NCI-H510A treated with DMSO at 0.1 percent for 48 hours (cell line): ENCODE data around the gene ZNF318.
"Not testable (repeated sequence)": the region's sequence is repeated elsewhere in the genome, so short reads cannot be mapped to it uniquely, and the experiment has no call there.

Source experiments
- DNase-seq: peaks from one replicate; lab custom pipeline; 2025; lab: John Stamatoyannopoulos, UW

ZNF318 gene

DNA sequence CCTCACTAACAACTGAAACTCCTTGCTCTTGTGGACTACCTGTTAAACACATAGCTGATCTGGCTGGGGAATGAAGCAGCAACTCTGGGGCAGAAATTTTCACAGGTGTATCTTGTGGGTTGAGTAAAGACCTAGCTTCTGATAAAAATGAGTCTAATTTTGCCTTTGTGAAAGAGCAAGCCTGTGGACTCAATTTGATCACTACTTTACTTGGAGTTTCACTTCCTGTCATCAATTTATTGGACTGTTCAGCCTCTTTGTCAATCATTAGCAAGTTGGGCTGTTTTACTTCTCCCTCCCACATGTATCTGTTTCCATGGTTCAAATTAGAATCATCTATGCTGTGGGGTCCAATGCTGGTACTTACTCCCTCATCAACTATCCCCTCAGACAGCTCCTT is 31.2 kb downstream of the ZNF318 start:
- DNase-seq, result no peak

DNA sequence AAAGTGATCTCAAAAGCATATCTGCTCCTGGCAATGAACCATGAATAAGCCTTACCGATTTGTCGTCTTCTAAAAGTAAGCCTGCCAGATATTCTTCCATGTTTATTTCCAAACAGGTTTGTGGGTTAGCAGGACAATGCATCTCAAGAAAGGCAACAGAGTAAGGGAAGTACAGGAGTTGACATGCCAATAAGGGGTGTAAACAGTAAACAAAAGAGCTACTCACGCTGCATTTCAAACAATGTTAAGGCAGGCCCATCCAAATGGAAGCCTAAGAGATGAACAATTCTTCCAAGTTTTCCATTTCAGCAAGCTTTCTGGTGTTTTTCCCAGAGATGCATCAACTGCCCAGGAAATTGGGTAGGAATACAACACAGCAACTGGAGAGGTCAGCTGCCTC is 33.1 kb downstream of the ZNF318 start:
- no peak for DNase-seq

DNA sequence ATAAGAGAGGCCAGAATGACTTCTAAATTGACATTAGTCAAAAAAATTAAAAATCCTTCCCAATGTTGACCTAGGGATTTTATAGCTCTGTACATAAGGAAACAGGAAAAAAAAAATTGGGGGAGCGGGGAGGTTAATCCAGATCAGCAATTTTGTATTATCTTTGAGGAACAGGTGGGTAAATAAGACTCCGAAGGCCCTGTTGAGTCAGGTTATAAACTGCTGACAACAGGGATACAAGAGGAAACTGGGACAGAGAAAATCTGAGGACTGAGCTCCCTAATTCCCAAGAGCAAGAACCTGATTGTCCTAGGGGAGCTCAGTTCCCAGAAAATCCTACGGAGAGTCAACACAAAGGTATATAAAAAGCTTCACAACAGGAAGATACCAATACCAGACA is 34.0 kb downstream of the ZNF318 start:
- DNase-seq, result no peak

DNA sequence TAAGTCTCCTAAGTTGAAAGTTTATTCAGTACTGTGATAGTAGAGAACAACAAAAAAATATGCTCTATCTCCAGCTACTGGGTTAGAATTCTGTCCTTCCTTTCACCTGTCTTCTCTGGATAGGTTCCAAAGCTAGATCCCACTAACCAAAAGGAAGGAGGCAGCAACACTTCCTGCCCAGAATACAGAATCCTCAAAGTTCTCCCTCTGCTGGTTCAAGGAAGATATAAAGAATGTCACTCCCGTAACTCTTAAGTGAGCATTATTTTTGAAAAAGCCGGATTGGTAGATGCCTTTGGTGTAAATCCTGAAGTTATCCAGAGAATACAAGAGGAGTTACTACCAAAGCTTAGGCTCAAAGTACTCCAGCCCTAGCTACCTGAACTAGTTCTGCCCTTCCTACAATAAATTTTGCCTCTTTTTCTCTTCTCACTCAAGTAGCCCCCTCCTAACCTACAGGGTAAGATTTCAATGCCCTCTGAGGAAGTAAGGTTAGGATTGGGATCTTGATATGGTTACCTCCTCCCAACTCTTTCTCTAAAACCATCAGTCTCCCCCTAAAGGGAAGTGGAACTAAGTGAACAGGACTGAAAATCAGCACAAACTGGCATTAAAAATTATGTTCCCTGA is 34.9 kb downstream of the ZNF318 start:
- peak; percentile 35 for DNase-seq

DNA sequence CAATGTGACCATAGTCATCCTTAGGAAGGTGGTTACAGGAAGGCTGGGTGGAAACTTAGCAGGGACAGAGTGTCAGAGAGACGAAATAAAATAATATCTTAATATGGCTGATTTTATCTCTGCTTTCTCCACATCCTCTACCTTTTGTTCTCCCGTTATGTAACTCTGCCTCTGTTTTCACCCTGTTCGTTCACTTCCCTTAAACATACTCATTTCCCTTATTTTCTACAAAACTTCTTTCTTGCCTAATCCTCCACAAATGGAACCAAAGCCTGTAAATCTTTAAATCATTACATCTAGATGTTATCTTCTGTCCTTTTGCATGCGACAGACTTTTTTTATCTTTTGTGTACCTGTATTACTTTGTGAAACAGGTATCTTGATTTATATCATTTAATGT is 37.6 kb downstream of the ZNF318 start:
- DNase-seq, result no peak

DNA sequence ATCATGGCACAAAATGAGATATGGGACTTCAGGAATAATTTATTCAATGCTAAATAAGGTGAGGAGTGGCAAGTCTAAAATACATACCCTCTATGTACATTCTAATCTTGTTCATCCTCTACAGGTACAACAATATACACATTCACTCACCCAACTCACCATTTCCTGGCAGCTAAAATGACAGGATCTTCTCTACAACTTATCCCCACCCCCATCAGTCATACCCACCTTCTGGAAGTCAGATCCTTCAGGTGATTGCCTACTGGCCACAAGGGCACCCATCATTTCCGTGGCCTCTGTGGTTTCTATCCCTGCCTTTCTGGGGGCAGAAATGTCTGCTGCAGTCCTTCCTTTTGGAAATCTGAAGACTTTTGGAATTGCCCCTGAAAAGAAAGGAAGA is 38.0 kb downstream of the ZNF318 start:
- no peak for DNase-seq

DNA sequence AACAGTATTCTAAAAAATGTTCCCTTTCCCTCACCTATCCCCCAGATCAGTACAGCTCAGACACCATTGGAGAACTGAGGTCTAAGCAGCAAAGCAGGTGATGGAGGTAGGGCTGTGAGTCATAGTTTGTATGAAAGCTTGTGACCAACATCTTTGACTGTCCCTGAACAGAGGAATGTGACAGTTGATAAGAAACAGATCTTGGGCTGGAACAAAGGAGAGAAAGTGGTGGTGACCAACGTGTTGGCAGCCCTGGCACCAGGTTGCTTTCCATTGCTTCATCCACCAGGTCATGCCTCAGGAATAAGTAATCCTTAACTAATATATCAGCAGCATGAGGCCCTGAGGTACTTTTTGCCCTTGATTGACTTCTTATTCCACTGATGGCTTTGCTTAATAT is 40.9 kb downstream of the ZNF318 start:
- no peak for DNase-seq

DNA sequence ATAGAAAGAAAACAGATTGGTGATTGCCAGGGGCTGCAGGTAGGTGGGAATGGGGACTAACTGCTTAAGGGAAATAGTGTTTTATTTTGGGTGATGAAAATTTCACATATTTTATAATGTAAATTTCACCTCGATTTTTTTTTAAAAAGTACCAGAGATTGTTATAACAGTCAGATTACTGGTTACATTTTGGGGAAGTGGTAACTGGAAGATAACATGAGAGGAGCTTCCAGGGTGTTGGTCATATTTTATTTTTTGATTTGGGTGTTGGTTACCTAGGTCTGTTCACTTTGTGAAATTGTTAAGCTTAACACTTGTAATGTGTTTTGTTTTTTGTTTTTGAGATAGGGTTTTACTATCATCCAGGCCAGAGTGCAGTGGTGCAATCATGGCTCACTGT is 43.6 kb downstream of the ZNF318 start:
- DNase-seq, result no peak

DNA sequence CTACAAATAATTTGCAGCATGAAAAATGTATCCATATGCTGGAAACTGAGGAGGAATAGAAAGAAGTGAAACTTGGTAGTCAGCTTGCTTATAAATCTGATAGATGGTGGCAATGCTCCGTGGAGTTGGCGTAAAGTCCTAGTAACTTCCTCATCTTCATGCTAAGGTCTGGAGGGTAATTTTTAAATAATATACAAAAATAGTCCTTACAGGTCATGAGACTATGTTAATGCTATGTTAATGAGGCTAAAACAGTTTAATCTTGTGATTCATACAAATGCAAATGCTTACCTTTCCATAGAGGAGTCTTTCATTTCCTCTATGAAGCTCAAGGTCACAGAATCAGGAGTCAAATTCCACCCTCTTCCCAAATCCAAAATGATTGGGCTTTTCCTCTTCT is 51.4 kb downstream of the ZNF318 start:
- DNase-seq, result no peak

DNA sequence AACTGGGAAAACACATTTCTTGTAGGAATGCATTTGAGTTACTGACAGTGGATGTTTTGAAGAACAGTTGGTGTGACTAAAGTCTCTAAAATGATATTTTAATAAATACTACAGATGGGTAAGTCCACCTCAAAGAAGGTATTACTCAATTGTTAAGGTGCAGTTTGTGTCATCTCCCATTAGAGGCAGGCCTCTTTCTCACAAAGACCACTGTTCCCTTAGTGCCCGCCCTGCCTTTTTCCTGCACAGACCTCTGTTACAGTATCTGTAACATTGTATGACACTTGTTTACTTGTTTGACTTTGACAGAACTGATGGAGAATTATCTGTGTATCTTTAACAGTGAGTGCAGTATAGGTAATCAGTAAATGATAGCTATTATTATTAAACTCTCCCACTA is 55.6 kb downstream of the ZNF318 start:
- DNase-seq, result no peak

DNA sequence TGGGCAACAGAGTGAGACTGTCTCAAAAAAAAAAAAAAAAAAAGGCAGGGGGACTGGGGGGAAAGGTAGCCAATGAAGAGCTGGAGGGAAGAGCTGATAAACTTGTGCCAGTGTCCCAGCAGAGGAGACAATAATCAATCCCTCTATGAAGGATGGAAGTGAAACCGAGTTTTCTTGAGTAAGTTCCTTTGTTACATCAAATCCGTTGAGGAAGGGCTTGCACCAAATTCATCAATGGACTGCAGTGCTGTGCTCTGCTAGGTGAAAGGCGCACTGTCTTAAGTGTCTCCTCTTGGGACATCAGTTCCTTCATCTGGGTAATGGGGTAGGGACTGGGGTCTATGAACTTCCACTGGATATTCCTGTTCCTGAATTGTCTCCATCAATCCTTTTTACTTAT is 57.8 kb downstream of the ZNF318 start:
- no peak for DNase-seq

DNA sequence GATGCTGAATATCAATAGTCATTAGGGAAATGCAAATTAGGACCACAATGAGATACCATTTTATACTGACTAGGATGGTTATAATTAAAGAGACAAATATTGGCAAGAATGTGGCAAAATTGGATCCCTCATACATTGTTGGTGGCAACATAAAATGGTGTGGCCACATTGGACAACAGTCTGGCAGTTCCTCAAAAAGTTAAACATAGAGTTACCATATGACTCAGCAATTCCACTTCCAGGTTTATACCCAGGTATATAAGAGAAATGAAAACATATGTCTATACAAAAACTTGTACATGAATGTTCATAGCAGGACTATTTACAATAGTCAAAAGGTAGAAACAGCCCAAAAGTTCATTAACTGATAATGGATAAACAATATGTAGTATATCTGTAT is 58.8 kb downstream of the ZNF318 start:
- no peak for DNase-seq

DNA sequence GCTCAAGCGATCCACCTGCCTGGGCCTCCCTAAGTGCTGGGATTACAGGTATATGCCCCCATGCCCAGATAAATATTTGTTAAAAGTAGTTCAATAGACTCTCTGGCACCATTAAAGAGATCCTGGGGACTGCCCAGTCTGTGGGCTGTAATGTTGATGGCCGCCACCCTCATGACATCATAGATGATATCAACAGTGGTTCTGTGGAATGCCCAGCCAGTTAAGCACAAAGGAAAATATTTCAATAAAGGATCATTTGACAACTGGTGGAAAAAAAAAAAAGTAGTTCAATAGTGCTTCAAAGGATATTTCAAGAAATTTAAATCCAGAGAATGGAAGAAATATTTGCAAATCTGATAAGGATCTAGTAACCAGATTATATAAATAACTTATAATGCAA is 59.3 kb downstream of the ZNF318 start:
- no peak for DNase-seq

DNA sequence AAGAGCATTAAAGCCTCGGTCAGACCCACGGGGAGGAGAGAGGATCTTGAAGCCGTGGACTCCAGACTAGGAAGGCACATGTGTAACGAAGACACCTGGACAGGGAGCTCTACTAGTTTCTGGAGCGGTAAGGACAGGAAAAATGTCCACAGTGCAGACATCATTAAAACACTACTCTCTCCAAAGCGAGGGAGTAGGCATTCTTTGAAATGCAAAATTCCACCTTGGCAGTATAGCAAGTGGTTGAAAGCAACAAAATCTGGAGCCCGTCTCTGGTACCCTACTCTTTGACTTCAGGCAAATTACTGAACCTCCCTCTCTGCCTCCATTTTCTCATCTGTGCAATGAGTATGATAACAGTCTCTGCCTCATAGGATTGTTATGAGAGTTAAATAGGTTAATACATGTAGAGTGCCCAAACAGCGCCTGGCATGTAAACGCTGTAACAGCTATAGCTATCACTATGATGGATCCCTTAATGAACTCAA is 60.4 kb downstream of the ZNF318 start:
- no peak for DNase-seq

DNA sequence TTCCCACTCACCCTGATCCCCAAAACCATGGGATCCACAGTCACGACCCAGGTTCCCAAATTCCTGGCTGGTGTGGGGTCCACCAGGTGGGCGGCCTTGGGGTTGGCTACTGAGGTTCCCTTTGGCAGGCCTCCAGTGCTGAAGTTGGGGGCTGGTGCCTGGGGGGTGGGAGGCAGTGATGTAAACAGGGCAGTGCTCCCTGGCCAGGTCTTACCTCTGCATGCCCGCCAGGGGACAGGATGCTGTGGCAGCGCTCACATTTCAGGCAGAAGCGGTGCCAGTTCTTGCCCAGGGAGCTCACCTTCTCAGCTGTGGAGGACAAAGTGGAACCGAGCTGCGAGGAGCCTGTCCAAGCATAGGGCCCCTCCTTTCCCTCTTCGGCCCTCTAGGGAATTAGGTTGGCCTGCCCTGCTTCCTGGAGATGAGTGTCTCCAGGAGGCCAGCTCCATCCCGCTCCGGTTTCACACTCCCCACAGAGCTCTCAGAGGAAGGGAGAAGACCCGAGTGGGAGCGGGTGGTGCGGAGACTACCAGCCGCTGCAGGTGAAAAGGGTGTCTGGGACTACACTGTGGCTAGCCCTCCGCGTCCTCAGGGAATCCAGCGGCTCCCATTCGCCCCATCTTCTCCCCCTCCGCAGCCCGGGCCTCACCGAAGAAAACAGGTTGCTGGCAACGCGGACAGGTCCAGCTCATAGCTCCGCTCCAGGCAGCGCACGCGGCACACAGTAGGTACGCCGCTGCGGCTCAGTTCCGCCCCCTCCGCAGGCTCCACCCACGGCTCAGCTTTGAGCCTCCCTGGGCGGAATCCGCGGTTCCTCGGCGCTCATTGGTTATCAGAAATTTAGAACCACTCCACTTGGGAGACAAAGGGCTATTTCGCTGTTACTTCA is 61.1 kb downstream of the ZNF318 start, which contains the start of gene CRIP3:
Gene CRIP3, minus strand, starts transcription at position 726 of the 889 bp plus-strand sequence. Its CDS starts 34 bp downstream, at position 692.
- DNase-seq, result peak; percentile 27

DNA sequence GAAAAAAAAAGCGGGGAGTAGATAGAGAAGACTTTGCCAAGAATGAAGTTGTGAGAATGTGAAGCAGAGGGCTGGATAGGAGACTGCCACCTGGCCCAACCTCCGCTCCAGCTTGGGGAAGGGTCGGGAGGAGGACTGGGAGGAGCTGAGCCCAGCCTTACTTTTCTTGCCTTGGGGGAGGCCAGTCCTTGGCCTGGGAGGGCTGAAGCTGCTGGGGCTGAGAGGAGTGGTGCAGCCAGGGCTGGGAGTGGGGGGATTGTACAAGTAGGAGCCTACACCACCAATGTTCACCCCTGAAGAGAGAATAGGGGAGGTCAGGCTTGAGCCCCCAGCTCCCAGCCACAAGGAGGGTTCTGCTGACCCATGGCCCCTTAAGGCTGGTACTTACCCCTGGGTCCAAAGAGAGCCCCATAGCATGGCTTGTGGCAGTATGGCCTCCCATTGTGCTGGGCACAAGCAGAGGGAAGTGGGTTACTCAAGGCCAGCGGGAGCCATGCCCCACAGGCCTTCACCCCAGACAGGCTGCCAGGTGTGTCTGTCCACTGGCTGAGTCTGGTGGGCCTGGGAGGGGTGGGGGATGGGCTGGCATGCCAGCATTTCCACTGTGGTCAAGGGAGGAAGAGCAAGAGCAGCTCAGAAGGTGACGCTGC is 61.9 kb downstream of the ZNF318 start:
- DNase-seq, result no peak

DNA sequence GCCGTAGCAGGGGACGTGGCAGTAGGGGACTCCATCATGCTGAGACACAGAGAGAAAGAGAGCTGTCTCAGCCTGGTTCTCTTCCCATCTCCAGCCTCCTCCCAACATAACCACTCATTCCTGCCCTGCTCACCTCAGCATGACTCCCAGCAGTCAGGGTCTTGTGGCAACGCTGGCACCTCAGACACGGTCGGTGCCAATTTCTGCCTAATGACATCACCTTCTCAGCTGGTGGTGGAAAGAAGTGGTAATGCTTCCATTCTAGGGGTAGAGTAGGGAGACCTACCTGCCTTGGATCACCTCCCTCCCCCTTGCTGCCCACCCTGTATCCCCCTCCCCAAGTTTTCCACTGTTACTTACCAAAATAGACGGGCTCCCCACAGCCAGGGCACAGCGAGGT is 63.4 kb downstream of the ZNF318 start:
- no peak for DNase-seq

DNA sequence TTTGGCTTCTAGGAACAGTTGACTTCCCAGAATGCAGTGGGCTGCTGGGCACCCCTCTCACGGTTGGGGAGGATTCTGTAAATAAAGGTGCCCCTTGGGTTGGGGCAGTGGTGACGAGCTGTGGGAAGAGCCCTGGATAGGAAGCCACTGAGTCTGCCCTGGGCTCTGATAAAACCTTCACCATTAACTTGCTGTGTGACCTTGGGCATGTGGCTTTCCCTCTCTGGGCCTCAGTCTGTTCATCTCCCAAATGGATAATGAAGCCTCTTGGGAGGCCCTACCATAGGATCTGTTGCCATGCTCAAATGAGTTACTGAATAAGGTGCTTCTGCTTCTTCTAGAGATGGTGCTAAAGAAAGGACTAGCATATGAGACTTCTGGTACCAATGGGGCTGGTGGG is 64.6 kb downstream of the ZNF318 start:
- DNase-seq, result no peak

DNA sequence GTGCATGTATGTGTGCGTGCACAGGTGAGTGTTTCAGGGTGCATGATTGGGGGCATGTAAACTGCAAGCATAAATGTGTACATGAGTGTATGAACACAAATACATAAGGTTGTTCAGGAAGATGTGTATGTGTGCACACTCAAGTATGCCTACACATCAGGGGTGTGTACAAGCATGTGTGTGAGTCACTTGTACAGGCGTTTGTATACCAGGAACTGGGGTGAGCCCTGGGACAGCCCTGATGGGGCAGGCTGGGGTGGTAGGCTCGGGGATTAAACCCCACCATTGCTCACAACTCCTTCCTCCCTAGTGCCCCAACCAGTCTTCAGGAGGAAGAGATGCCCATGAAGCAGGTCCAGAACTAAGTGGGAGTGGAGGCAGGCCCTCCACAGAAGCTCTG is 65.1 kb downstream of the ZNF318 start:
- DNase-seq, result no peak

DNA sequence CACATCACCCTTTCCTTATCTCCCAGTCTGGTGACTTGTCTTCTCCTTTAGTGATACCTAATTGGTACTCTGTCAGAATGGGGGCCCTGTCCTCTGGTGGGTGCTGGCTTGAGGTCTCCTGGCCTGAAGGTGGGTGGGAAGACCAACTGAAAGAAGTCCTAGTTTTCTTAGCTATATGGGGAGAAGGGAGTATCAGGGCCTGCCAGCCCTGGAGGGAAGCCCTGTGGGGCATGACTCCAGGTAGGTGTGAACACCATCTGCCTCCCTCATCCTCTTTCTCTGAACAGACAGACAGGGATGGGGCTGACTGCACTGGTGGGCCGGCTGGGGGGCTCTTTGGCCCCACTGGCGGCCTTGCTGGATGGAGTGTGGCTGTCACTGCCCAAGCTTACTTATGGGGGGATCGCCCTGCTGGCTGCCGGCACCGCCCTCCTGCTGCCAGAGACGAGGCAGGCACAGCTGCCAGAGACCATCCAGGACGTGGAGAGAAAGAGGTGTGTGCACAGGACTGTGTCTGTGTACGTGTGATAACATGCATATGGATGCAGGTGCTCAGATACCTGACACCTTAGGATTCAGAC is 65.6 kb downstream of the ZNF318 start:
- DNase-seq, result no peak

DNA sequence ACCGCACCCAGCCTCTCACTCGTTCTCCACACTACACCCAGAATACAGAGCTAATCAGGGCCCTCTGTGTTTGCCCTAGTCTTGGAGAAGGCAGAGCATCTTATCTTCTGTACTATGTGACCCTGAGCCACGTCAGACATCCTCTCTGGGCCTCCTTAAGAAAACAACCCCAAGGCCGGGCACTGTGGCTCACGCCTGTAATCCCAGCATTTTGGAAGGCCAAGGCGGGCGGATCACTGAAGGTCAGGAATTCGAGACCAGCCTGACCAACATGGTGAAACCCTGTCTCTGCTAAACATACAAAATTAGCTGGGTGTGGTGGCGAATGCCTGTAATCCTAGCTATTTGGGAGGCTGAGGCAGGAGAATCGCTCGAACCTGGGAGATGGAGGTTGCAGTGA is 66.4 kb downstream of the ZNF318 start:
- DNase-seq, result not testable (repeated sequence)

DNA sequence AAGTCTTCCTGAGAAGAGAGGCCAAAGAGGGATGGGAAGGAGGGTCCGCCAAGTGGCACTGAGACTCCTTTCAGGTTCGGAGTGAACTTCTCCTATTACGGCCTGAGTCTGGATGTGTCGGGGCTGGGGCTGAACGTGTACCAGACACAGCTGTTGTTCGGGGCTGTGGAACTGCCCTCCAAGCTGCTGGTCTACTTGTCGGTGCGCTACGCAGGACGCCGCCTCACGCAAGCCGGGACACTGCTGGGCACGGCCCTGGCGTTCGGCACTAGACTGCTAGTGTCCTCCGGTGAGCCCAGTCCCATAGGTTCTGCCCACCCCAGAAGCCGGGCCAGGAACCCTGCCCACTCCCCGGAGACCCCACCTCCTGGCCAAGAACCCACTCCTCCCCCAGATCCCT is 67.3 kb downstream of the ZNF318 start:
- no peak for DNase-seq
